Activated CD4-positive, alpha-beta T cell treated with anti-CD3 and anti-CD28 coated beads for 24 hours (primary cell): ENCODE measurements around the gene UPF3A.
"Not testable (repeated sequence)": the region's sequence is repeated elsewhere in the genome, so short reads cannot be mapped to it uniquely, and the experiment has no call there.

Source experiments
- DNase-seq, 2 donors: peaks; one replicate each; pipeline ENCODE4 v3.0.0-alpha.2; 2020; ENCODE audit warnings: low read depth in 2 of 2

Gene UPF3A

GRCh38 chr13:114281351-114282040 lies at the start of gene UPF3A:
Gene UPF3A (plus strand): TSS chr13:114281601. CDS start chr13:114281640, 39 bp downstream.
- DNase-seq = peak; percentile 79 to 83

- DNase-seq = no peak
Observed at GRCh38 chr13:114231886-114232285, 49.5 kb upstream of the UPF3A start.

- DNase-seq = no peak
Observed at GRCh38 chr13:114234266-114234644, 47.1 kb upstream of the UPF3A start.

- DNase-seq = peak; percentile 89 to 90
Observed at GRCh38 chr13:114234645-114235421, 46.6 kb upstream of the UPF3A start, which contains the start of gene CDC16. Gene CDC16 (plus strand): TSS chr13:114234897. CDS start chr13:114235085, 188 bp downstream.

- DNase-seq = no peak
Observed at GRCh38 chr13:114235697-114236096, 45.7 kb upstream of the UPF3A start.

- no peak for DNase-seq
Observed at GRCh38 chr13:114236227-114236626, 45.2 kb upstream of the UPF3A start.

- DNase-seq = no peak
Observed at GRCh38 chr13:114237415-114238112, 43.8 kb upstream of the UPF3A start.

GRCh38 chr13:114241918-114242317 lies 39.5 kb upstream of the UPF3A start:
- DNase-seq = no peak

GRCh38 chr13:114243971-114244370 lies 37.4 kb upstream of the UPF3A start:
- DNase-seq = no peak

GRCh38 chr13:114244637-114245036 lies 36.8 kb upstream of the UPF3A start:
- no peak for DNase-seq

GRCh38 chr13:114248011-114248410 lies 33.4 kb upstream of the UPF3A start:
- DNase-seq = no peak

GRCh38 chr13:114249077-114249476 lies 32.3 kb upstream of the UPF3A start:
- DNase-seq = no peak

GRCh38 chr13:114251639-114252440 lies 29.6 kb upstream of the UPF3A start:
- DNase-seq = not testable (repeated sequence)

- DNase-seq = no peak
Observed at GRCh38 chr13:114256547-114256946, 24.9 kb upstream of the UPF3A start.

- no peak for DNase-seq
Observed at GRCh38 chr13:114257014-114257413, 24.4 kb upstream of the UPF3A start.

- DNase-seq = no peak
Observed at GRCh38 chr13:114258589-114258988, 22.8 kb upstream of the UPF3A start.

- DNase-seq = no peak
Observed at GRCh38 chr13:114259374-114259773, 22.0 kb upstream of the UPF3A start.

- DNase-seq = no peak
Observed at GRCh38 chr13:114259974-114260373, 21.4 kb upstream of the UPF3A start.

GRCh38 chr13:114260814-114261213 lies 20.6 kb upstream of the UPF3A start:
- DNase-seq = no peak

GRCh38 chr13:114261328-114261965 lies 20.0 kb upstream of the UPF3A start:
- no peak for DNase-seq

GRCh38 chr13:114263578-114263977 lies 17.8 kb upstream of the UPF3A start:
- no peak for DNase-seq
